Measurements from ENCODE around the gene B4GALT5.

- no peak for TF ChIP-seq YY1 (IDR thresholded peaks at IDR 0.05; ENCODE audit: extremely low read depth, insufficient replicate concordance, low read depth, low read length)
- TF ChIP-seq CTCF (IDR thresholded peaks at IDR 0.05 in 2 of 3, conservative IDR thresholded peaks at IDR 0.05 in 1 of 3; ENCODE audit: borderline replicate concordance in 1 of 3, insufficient read depth in 1 of 3, low read depth in 2 of 3, low read length in 2 of 3), result no peak
- TF ChIP-seq POLR2A (IDR thresholded peaks at IDR 0.05; ENCODE audit: borderline replicate concordance, extremely low read depth, insufficient read depth, insufficient read length), result no peak
- TF ChIP-seq ELF1 (IDR thresholded peaks at IDR 0.05; ENCODE audit: borderline replicate concordance, low read depth), result no peak
- TF ChIP-seq EZH2 (IDR thresholded peaks at IDR 0.05), result no peak
- TF ChIP-seq MAX (IDR thresholded peaks at IDR 0.05), result no peak
- no peak for TF ChIP-seq ZFX (IDR thresholded peaks at IDR 0.05)
These were observed 106.1 kb downstream of the B4GALT5 start for GRCh38 chr20:49607568-49607967.
